DOHH2 (cell line): ENCODE data around the gene TFPT.
A peak's percentile ranks its signal among the peaks of the same experiment; 100 is the strongest.

Source experiments
- H3F3A ChIP-seq: fragments of 200-600 bp; sonication (generic), shearing (Covaris generic); 2 replicates; pipeline ENCODE4 v1.6.0; 2016; ENCODE audit warnings: antibody characterized with exemption, mild to moderate bottlenecking; ENCODE audit not compliant: control insufficient read depth, insufficient read depth
- H3K27ac ChIP-seq: fragments of 200-600 bp; sonication (generic); 2 replicates; pipeline ENCODE4 v1.5.1; 2014; ENCODE audit warnings: low read depth, mild to moderate bottlenecking, low read length, moderate library complexity
- H3K27me3 ChIP-seq: fragments of 200-600 bp; sonication (generic); 2 replicates; pipeline ENCODE4 v1.6.1; 2014; ENCODE audit warnings: mild to moderate bottlenecking, low read length, mixed read lengths; ENCODE audit not compliant: control insufficient read depth
- H3K36me3 ChIP-seq: fragments of 200-600 bp; sonication (generic); 2 replicates; pipeline ENCODE4 v1.6.1; 2014; ENCODE audit warnings: mild to moderate bottlenecking, low read length, moderate library complexity, mixed read lengths; ENCODE audit not compliant: control insufficient read depth
- H3K4me1 ChIP-seq: fragments of 200-600 bp; sonication (generic); 2 replicates; pipeline ENCODE4 v1.6.1; 2014; ENCODE audit warnings: mild to moderate bottlenecking, low read length, mixed read lengths; ENCODE audit not compliant: control insufficient read depth
- H3K4me2 ChIP-seq: fragments of 200-600 bp; sonication (generic); 2 replicates; pipeline ENCODE4 v1.6.0; 2014; ENCODE audit warnings: mild to moderate bottlenecking, low read length, moderate library complexity
- H3K4me3 ChIP-seq: fragments of 200-600 bp; sonication (generic); 2 replicates; pipeline ENCODE4 v1.5.1; 2014; ENCODE audit warnings: mild to moderate bottlenecking, low read length, mixed read lengths
- H3K79me2 ChIP-seq: fragments of 200-600 bp; sonication (generic); 2 replicates; pipeline ENCODE4 v1.6.1; 2014; ENCODE audit warnings: mild to moderate bottlenecking, low read length, mixed read lengths; ENCODE audit not compliant: control insufficient read depth
- H3K9me2 ChIP-seq: fragments of 200-600 bp; sonication (generic); replicated peaks from 2 replicates; pipeline ENCODE4 v1.6.1; 2014; ENCODE audit warnings: mild to moderate bottlenecking, low read length, mixed read lengths; ENCODE audit not compliant: control insufficient read depth
- H3K9me3 ChIP-seq: fragments of 200-600 bp; sonication (generic); 2 replicates; pipeline ENCODE4 v1.6.1; 2014; ENCODE audit warnings: antibody characterized with exemption, low read length, mixed read lengths; ENCODE audit not compliant: control insufficient read depth, insufficient read depth
- H4K20me1 ChIP-seq: fragments of 200-600 bp; sonication (generic); 2 replicates; pipeline ENCODE4 v1.6.0; 2014; ENCODE audit warnings: low read depth, mild to moderate bottlenecking, antibody characterized with exemption, low read length, moderate library complexity; ENCODE audit not compliant: control insufficient read depth, insufficient read depth
- CTCF ChIP-seq: fragments of 200-600 bp; sonication (generic); IDR thresholded peaks from one replicate; pipeline ENCODE4 v1.5.1; 2014; ENCODE audit warnings: antibody characterized with exemption, mild to moderate bottlenecking, low read depth, low read length; ENCODE audit not compliant: poor library complexity, severe bottlenecking
- EZH2phosphoT487 ChIP-seq: fragments of 200-600 bp; sonication (generic); IDR thresholded peaks from 2 replicates; pipeline ENCODE4 v1.6.1; 2017; ENCODE audit warnings: borderline replicate concordance, mild to moderate bottlenecking, antibody characterized with exemption, low read length, moderate library complexity, mixed read lengths

Gene TFPT

GRCh38 chr19:54162884-54163283 lies 47.4 kb upstream of the TFPT start:
- no peak for TF ChIP-seq EZH2phosphoT487
- no peak for TF ChIP-seq CTCF
- Histone ChIP-seq H3F3A (peaks cover 3% of the 10 kb centered on the region; the same call in 1 of the 2 replicates), H3K9me2 (no peaks in the 10 kb centered on the region), H3K9me3 (no peaks in the 10 kb centered on the region), H3K27me3 (no peaks in the 10 kb centered on the region), H3K36me3 (peaks cover 4% of the 10 kb centered on the region), H3K4me2 (peak overlapping the region; percentile 58), H3K79me2 (peaks cover 28% of the 10 kb centered on the region), H3K4me1 (peaks cover 34% of the 10 kb centered on the region), H3K27ac (no peak overlapping the region), H4K20me1 (peaks cover 5% of the 10 kb centered on the region), H3K4me3 (peak overlapping the region; percentile 56; the same call in 1 of the 2 replicates)

GRCh38 chr19:54162241-54162805 lies 46.9 kb upstream of the TFPT start:
- Histone ChIP-seq H4K20me1 (peaks cover 5% of the 10 kb centered on the region), H3K4me2 (peak overlapping the region; percentile 93), H3K9me3 (no peaks in the 10 kb centered on the region), H3K36me3 (peaks cover 5% of the 10 kb centered on the region), H3K27ac (no peak overlapping the region), H3K27me3 (no peaks in the 10 kb centered on the region), H3K9me2 (no peaks in the 10 kb centered on the region), H3K4me3 (peak overlapping the region; percentile 56), H3K79me2 (peaks cover 28% of the 10 kb centered on the region), H3F3A (peaks cover 3% of the 10 kb centered on the region; the same call in 1 of the 2 replicates), H3K4me1 (peaks cover 34% of the 10 kb centered on the region)
- TF ChIP-seq CTCF = no peak
- no peak for TF ChIP-seq EZH2phosphoT487

GRCh38 chr19:54160854-54161253 lies 45.4 kb upstream of the TFPT start:
- H3K9me2 ChIP-seq = no peaks in the 10 kb centered on the region
- H3F3A ChIP-seq = peaks cover 3% of the 10 kb centered on the region; the same call in 1 of the 2 replicates
- H3K4me3 ChIP-seq = peak overlapping the region; percentile 98
- peaks cover 5% of the 10 kb centered on the region for H4K20me1 ChIP-seq
- peaks cover 18% of the 10 kb centered on the region for H3K36me3 ChIP-seq
- no peaks in the 10 kb centered on the region for H3K27me3 ChIP-seq
- H3K4me1 ChIP-seq = peaks cover 34% of the 10 kb centered on the region
- H3K27ac ChIP-seq = no peak overlapping the region
- no peak for TF ChIP-seq CTCF
- H3K4me2 ChIP-seq = peak overlapping the region; percentile 93
- no peaks in the 10 kb centered on the region for H3K9me3 ChIP-seq
- peaks cover 28% of the 10 kb centered on the region for H3K79me2 ChIP-seq
